CD4-positive, alpha-beta T cell treated with Interferon alpha-2 for 1 hour (primary cell): ENCODE data around the gene RAI14.
"Not testable (repeated sequence)": the region's sequence is repeated elsewhere in the genome, so short reads cannot be mapped to it uniquely, and the experiment has no call there.

Experiments used
- DNase-seq, 2 donors: peaks; one replicate each; pipeline ENCODE4 v3.0.0-alpha.2; 2020 to 2022

Gene RAI14

GRCh38 chr5:34736445-34737115 is 80.5 kb downstream of the RAI14 start:
- DNase-seq: no peak

GRCh38 chr5:34737731-34738130 is 81.6 kb downstream of the RAI14 start:
- DNase-seq: no peak

- DNase-seq: no peak
These were observed 82.3 kb downstream of the RAI14 start for GRCh38 chr5:34738381-34738780.

GRCh38 chr5:34740389-34740806 is 84.3 kb downstream of the RAI14 start:
- no peak for DNase-seq

GRCh38 chr5:34742061-34742460 is 85.9 kb downstream of the RAI14 start:
- DNase-seq: no peak

- no peak for DNase-seq
These were observed 87.8 kb downstream of the RAI14 start for GRCh38 chr5:34743878-34744277.

- DNase-seq: no peak
These were observed 92.3 kb downstream of the RAI14 start for GRCh38 chr5:34748431-34748830.

GRCh38 chr5:34749431-34749873 is 93.3 kb downstream of the RAI14 start:
- no peak for DNase-seq

- DNase-seq: no peak
These were observed 94.1 kb downstream of the RAI14 start for GRCh38 chr5:34750206-34750605.

- no peak for DNase-seq
These were observed 95.9 kb downstream of the RAI14 start for GRCh38 chr5:34751807-34752736.

- DNase-seq: not testable (repeated sequence)
These were observed 97.1 kb downstream of the RAI14 start for GRCh38 chr5:34753236-34753635.

- no peak for DNase-seq
These were observed 99.8 kb downstream of the RAI14 start for GRCh38 chr5:34755926-34756325.

- DNase-seq: no peak
These were observed 100.9 kb downstream of the RAI14 start for GRCh38 chr5:34756781-34757624.

GRCh38 chr5:34758514-34758913 is 102.4 kb downstream of the RAI14 start:
- no peak for DNase-seq

- not testable (repeated sequence) for DNase-seq
These were observed 103.1 kb downstream of the RAI14 start for GRCh38 chr5:34759213-34759612.

- DNase-seq: no peak
These were observed 109.5 kb downstream of the RAI14 start for GRCh38 chr5:34765662-34766061.

- DNase-seq: no peak
These were observed 111.1 kb downstream of the RAI14 start for GRCh38 chr5:34767180-34767579.

- no peak for DNase-seq
These were observed 114.4 kb downstream of the RAI14 start for GRCh38 chr5:34770486-34770885.

GRCh38 chr5:34771076-34771475 is 114.9 kb downstream of the RAI14 start:
- DNase-seq: no peak

- DNase-seq: no peak
These were observed 116.4 kb downstream of the RAI14 start for GRCh38 chr5:34772267-34773098.

GRCh38 chr5:34774139-34774538 is 118.0 kb downstream of the RAI14 start:
- DNase-seq: no peak

- not testable (repeated sequence) for DNase-seq
These were observed 118.5 kb downstream of the RAI14 start for GRCh38 chr5:34774678-34775077.
